ENCODE measurements around the gene ASB4. TPM values are rescaled to one million over a fixed set of nuclear protein-coding genes. Genes with fewer than 3 reads are reported as not detected.
"Not testable (repeated sequence)": the region's sequence is repeated elsewhere in the genome, so short reads cannot be mapped to it uniquely, and the experiment has no call there.

ASB4 gene
- total RNA-seq, 1 donor from 2014 or later, result not detected

- H3K4me1 Mint-ChIP-seq (ENCODE audit: unreplicated experiment), result peaks cover 16% of the 10 kb centered on the region
- H3K4me3 Mint-ChIP-seq (ENCODE audit: unreplicated experiment), result no peak overlapping the region
- H3K9me3 Mint-ChIP-seq (ENCODE audit: unreplicated experiment), result no peaks in the 10 kb centered on the region
- H3K27ac Mint-ChIP-seq (ENCODE audit: unreplicated experiment), result peak overlapping the region; percentile 24
- H3K27me3 Mint-ChIP-seq (ENCODE audit: unreplicated experiment), result peaks cover 12% of the 10 kb centered on the region
- no peaks in the 10 kb centered on the region for H3K36me3 Mint-ChIP-seq (ENCODE audit: unreplicated experiment)
- no peak for TF ChIP-seq CTCF (IDR thresholded peaks at IDR 0.05)
- no peak for DNase-seq (ENCODE audit: extremely low spot score, unreplicated experiment)
Observed at GRCh38 chr7:95549818-95550529, 64.2 kb downstream of the ASB4 start.

GRCh38 chr7:95550546-95550945, 64.8 kb downstream of the ASB4 start:
- no peak overlapping the region for H3K27ac Mint-ChIP-seq (ENCODE audit: unreplicated experiment)
- no peaks in the 10 kb centered on the region for H3K9me3 Mint-ChIP-seq (ENCODE audit: unreplicated experiment)
- TF ChIP-seq CTCF (IDR thresholded peaks at IDR 0.05), result no peak
- no peak overlapping the region for H3K4me3 Mint-ChIP-seq (ENCODE audit: unreplicated experiment)
- no peak for DNase-seq (ENCODE audit: extremely low spot score, unreplicated experiment)
- no peaks in the 10 kb centered on the region for H3K36me3 Mint-ChIP-seq (ENCODE audit: unreplicated experiment)
- peaks cover 11% of the 10 kb centered on the region for H3K4me1 Mint-ChIP-seq (ENCODE audit: unreplicated experiment)
- H3K27me3 Mint-ChIP-seq (ENCODE audit: unreplicated experiment), result peaks cover 12% of the 10 kb centered on the region

GRCh38 chr7:95552010-95552926, 66.5 kb downstream of the ASB4 start:
- not testable (repeated sequence) for DNase-seq (ENCODE audit: extremely low spot score, unreplicated experiment); H3K4me3 Mint-ChIP-seq (ENCODE audit: unreplicated experiment); H3K36me3 Mint-ChIP-seq (ENCODE audit: unreplicated experiment); H3K27ac Mint-ChIP-seq (ENCODE audit: unreplicated experiment); H3K9me3 Mint-ChIP-seq (ENCODE audit: unreplicated experiment)
- H3K4me1 Mint-ChIP-seq (ENCODE audit: unreplicated experiment), result peaks cover 11% of the 10 kb centered on the region
- peaks cover 25% of the 10 kb centered on the region for H3K27me3 Mint-ChIP-seq (ENCODE audit: unreplicated experiment)

GRCh38 chr7:95553939-95554338, 68.2 kb downstream of the ASB4 start:
- Mint-ChIP-seq H3K27ac (ENCODE audit: unreplicated experiment) (no peak overlapping the region), H3K4me3 (ENCODE audit: unreplicated experiment) (no peak overlapping the region), H3K4me1 (ENCODE audit: unreplicated experiment) (peaks cover 11% of the 10 kb centered on the region), H3K36me3 (ENCODE audit: unreplicated experiment) (no peaks in the 10 kb centered on the region), H3K9me3 (ENCODE audit: unreplicated experiment) (no peaks in the 10 kb centered on the region), H3K27me3 (ENCODE audit: unreplicated experiment) (peaks cover 38% of the 10 kb centered on the region)
- DNase-seq (ENCODE audit: extremely low spot score, unreplicated experiment), result no peak
- TF ChIP-seq CTCF (IDR thresholded peaks at IDR 0.05), result no peak

GRCh38 chr7:95556777-95557176, 71.0 kb downstream of the ASB4 start:
- no peaks in the 10 kb centered on the region for H3K4me1 Mint-ChIP-seq (ENCODE audit: unreplicated experiment)
- H3K36me3 Mint-ChIP-seq (ENCODE audit: unreplicated experiment), result no peaks in the 10 kb centered on the region

More at GRCh38 chr7:95556777-95557176, 71.0 kb downstream of the ASB4 start:
- no peak for DNase-seq (ENCODE audit: extremely low spot score, unreplicated experiment)
- peaks cover 47% of the 10 kb centered on the region for H3K27me3 Mint-ChIP-seq (ENCODE audit: unreplicated experiment)
- no peak overlapping the region for H3K4me3 Mint-ChIP-seq (ENCODE audit: unreplicated experiment)
- H3K27ac Mint-ChIP-seq (ENCODE audit: unreplicated experiment), result no peak overlapping the region
- TF ChIP-seq CTCF (IDR thresholded peaks at IDR 0.05), result no peak
- H3K9me3 Mint-ChIP-seq (ENCODE audit: unreplicated experiment), result no peaks in the 10 kb centered on the region
